CD4-positive, alpha-beta memory T cell (primary cell): ENCODE measurements around the gene PCSK6. TPM values are rescaled to one million over a fixed set of nuclear protein-coding genes. Genes with fewer than 3 reads are reported as not detected.

ENCODE experiments used
- CTCF ChIA-PET: fragments of 350-600 bp; sonication (Branson Sonifier 250); formaldehyde crosslinking; loops from one replicate; lab custom pipeline; 2021; ENCODE audit warnings: inconsistent platforms; ENCODE audit not compliant: partially characterized antibody; lab: Charles Lee
- POLR2A ChIA-PET: fragments of 350-600 bp; sonication (Branson Sonifier 250); formaldehyde crosslinking; loops from one replicate; lab custom pipeline; 2021; ENCODE audit not compliant: partially characterized antibody; lab: Charles Lee
- DNase-seq, 5 donors: peaks; one replicate each; pipeline versions ENCODE4 v3.0.0 to v3.0.0-alpha.2; 2020 to 2022; ENCODE audit warnings: mixed read lengths in 1 of 5
- H3K27ac ChIP-seq: one replicate; pipeline ENCODE4 v1.7.0; 2013; ENCODE audit warnings: low read depth, low read length
- H3K27me3 ChIP-seq: 2 replicates; pipeline ENCODE4 v1.7.0; 2013; ENCODE audit warnings: mild to moderate bottlenecking, low read length, moderate library complexity; ENCODE audit not compliant: insufficient read depth
- H3K36me3 ChIP-seq: 2 replicates; pipeline ENCODE4 v1.7.0; 2013; ENCODE audit warnings: mild to moderate bottlenecking, low read length, moderate library complexity; ENCODE audit not compliant: insufficient read depth
- H3K4me1 ChIP-seq: 2 replicates; pipeline ENCODE4 v1.7.0; 2013; ENCODE audit warnings: mild to moderate bottlenecking, low read length, moderate library complexity; ENCODE audit not compliant: insufficient read depth
- H3K4me3 ChIP-seq, 2 donors: one replicate each; pipeline ENCODE4 v1.7.0; 2013; ENCODE audit warnings: low read length in 2 of 2, mild to moderate bottlenecking in 1 of 2
- H3K9me3 ChIP-seq, 2 donors: one replicate each; pipeline ENCODE4 v1.7.0; 2013; ENCODE audit warnings: low read length in 2 of 2, control low read depth in 1 of 2; ENCODE audit not compliant: control insufficient read depth in 1 of 2
- H3K27ac Mint-ChIP-seq, 7 donors: one replicate each; pipeline ENCODE4 v1.8.0; 2020 to 2021; ENCODE audit warnings: mixed read lengths in 7 of 7, mild to moderate bottlenecking in 6 of 7, inconsistent platforms in 3 of 7, moderate library complexity in 3 of 7
- H3K27me3 Mint-ChIP-seq, 2 donors: one replicate each; pipeline ENCODE4 v1.8.0; 2020 to 2021; ENCODE audit warnings: mixed read lengths in 2 of 2
- H3K36me3 Mint-ChIP-seq, 2 donors: one replicate each; pipeline ENCODE4 v1.8.0; 2020 to 2021; ENCODE audit warnings: mixed read lengths in 2 of 2, inconsistent platforms in 1 of 2, mild to moderate bottlenecking in 1 of 2
- H3K4me1 Mint-ChIP-seq, 4 donors: one replicate each; pipeline ENCODE4 v1.8.0; 2020 to 2021; ENCODE audit warnings: mixed read lengths in 4 of 4, mild to moderate bottlenecking in 1 of 4
- H3K4me3 Mint-ChIP-seq, 8 donors: one replicate each; pipeline ENCODE4 v1.8.0; 2020 to 2021; ENCODE audit warnings: mixed read lengths in 8 of 8, mild to moderate bottlenecking in 7 of 8, moderate library complexity in 6 of 8, inconsistent platforms in 3 of 8
- H3K9me3 Mint-ChIP-seq, 8 donors: one replicate each; pipeline ENCODE4 v1.8.0; 2020 to 2021; ENCODE audit warnings: mixed read lengths in 8 of 8, mild to moderate bottlenecking in 5 of 8, inconsistent platforms in 3 of 8, moderate library complexity in 1 of 8
- intact Hi-C: fragments of 100-400 bp; cut with micrococcal nuclease; formaldehyde crosslinking; loops from one replicate; pipeline ENCODE4 v1.15.1; 2023
- polyA plus RNA-seq, 2 donors: library from polyadenylated mRNA; unstranded; fragments of 300-500 nt; fragmentation: Illumina TruSeq; gene quantifications; one replicate each; pipeline ENCODE4 v1.2.3, GENCODE V29; 2021
- total RNA-seq, 2 experiments: library from RNA; stranded (reverse); gene quantifications; one replicate each; pipeline ENCODE4 v1.2.3, GENCODE V29; 2021

Gene PCSK6
- total and polyA plus RNA-seq, 4 experiments from 2014 or later: 0.08 to 0.53 (median 0.32) TPM

DNA sequence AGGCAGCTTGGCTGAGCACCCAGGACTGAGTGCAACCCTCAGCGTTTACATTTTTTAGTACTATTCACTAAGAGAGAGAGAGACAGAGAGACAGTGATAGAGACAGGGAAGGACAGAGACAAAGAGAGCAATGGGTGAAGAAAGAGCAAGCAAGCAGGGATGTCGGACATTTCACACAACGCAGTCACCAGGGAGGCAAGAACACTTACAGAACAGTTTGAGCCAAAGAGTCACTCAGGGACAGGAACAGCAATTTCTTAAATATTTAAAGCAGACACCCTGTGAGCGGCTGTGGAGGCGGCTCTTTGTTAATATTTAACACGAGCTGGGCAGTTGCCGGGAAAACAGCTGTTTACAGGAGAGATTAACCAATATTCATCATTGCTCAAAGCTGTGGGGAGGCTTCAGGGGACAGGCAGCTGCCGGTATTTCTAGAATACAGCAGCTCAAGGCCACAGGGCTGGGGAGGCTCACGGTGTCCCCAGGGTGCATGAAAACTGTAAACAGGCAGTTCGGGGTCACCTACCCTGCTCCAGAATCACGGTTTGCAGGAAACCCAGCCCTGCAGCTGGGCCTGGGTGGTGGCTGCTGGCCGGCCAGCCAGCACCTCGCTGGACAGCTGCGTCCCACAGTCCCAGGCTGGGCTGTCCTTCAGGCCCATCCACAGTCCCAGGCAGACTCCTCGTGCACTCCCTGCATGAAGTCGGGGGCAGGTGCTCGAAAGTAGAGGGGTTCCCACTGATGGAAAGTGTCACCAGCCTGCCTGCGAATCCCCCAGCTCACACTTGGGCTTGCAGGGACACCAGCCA lies 38.8 kb upstream of the PCSK6 start:
- intact Hi-C loops: no loop called here
- H3K9me3 Mint-ChIP-seq: no peaks in the 10 kb centered on the region

DNA sequence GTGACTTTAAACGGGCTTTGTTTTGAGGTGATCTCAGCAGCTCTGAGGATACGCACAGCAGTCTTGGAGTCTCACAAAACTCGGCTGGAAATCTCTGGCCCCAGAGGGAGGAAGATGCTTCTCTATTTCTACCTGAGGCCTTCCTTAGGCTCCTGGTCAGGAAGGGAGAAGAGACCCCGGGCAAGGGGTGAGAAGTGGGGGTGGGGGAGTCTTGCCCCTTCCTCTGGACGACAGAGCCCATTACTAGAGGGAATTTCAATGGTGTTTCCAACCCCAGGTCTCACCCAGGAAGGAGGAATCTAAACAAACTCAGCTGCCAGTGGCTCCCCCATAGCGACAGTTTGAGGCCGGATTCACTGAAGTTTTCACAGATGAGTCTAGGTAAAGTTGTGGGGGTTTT lies 37.4 kb upstream of the PCSK6 start:
- H3K27me3 ChIP-seq: no peaks in the 10 kb centered on the region
- Mint-ChIP-seq H3K4me3 (no peak overlapping the region), H3K27ac (no peak overlapping the region), H3K9me3 (no peaks in the 10 kb centered on the region), H3K27me3 (peaks cover 8 to 11% of the 10 kb centered on the region in 2 donors), H3K36me3 (no peaks in the 10 kb centered on the region), H3K4me1 (peaks cover 0 to 3% (median 0%) of the 10 kb centered on the region in 4 donors)
- DNase-seq: no peak
- H3K27ac ChIP-seq: no peak overlapping the region
- intact Hi-C loops: no loop called here
- ChIA-PET CTCF (no interaction called here), POLR2A (no interaction called here)
- no peak overlapping the region for H3K4me3 ChIP-seq
- H3K9me3 ChIP-seq: no peaks in the 10 kb centered on the region
- no peaks in the 10 kb centered on the region for H3K36me3 ChIP-seq
- H3K4me1 ChIP-seq: no peaks in the 10 kb centered on the region

More for the DNA sequence above, 38.8 kb upstream of the PCSK6 start:
- Mint-ChIP-seq H3K4me1 (no peaks in the 10 kb centered on the region), H3K36me3 (no peaks in the 10 kb centered on the region), H3K27ac (peak overlapping the region in 1 of 7 donors; percentile 0), H3K4me3 (no peak overlapping the region), H3K27me3 (peaks cover 1 to 7% of the 10 kb centered on the region in 2 donors)
- Histone ChIP-seq H3K27me3 (no peaks in the 10 kb centered on the region), H3K27ac (no peak overlapping the region), H3K9me3 (no peaks in the 10 kb centered on the region), H3K4me3 (no peak overlapping the region), H3K4me1 (no peaks in the 10 kb centered on the region), H3K36me3 (no peaks in the 10 kb centered on the region)
- POLR2A ChIA-PET: no interaction called here
- DNase-seq: no peak
- CTCF ChIA-PET: no interaction called here

DNA sequence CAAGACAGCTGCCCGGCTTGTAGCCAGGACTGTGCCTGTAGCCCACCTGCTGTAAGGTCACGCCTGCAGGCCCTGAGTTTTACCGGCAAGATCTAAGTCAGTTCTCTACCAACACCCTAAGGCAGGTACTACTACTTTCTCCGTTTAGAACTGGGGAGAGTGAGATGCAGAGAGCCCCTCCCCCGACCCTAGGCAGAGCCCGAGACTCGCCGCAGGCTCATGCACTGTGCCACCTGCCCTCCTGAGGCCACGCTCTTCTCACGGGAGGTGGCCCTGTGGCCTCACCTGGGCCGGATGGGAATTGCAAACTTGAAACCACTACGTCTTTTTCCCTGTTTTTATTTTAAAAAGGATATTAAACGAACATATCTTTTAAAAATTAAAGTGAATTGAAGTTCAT lies 36.9 kb upstream of the PCSK6 start:
- no peak overlapping the region for H3K27ac Mint-ChIP-seq
- ChIA-PET CTCF (no interaction called here), POLR2A (no interaction called here)
- no peaks in the 10 kb centered on the region for H3K9me3 Mint-ChIP-seq
- Histone ChIP-seq H3K9me3 (no peaks in the 10 kb centered on the region), H3K27me3 (no peaks in the 10 kb centered on the region), H3K27ac (no peak overlapping the region), H3K36me3 (no peaks in the 10 kb centered on the region), H3K4me1 (no peaks in the 10 kb centered on the region), H3K4me3 (no peak overlapping the region)
- intact Hi-C loops: no loop called here
- no peak for DNase-seq
- H3K4me3 Mint-ChIP-seq: no peak overlapping the region
- H3K27me3 Mint-ChIP-seq: peaks cover 8 to 11% of the 10 kb centered on the region in 2 donors
- H3K36me3 Mint-ChIP-seq: no peaks in the 10 kb centered on the region
- peaks cover 0 to 7% (median 3%) of the 10 kb centered on the region in 4 donors for H3K4me1 Mint-ChIP-seq

DNA sequence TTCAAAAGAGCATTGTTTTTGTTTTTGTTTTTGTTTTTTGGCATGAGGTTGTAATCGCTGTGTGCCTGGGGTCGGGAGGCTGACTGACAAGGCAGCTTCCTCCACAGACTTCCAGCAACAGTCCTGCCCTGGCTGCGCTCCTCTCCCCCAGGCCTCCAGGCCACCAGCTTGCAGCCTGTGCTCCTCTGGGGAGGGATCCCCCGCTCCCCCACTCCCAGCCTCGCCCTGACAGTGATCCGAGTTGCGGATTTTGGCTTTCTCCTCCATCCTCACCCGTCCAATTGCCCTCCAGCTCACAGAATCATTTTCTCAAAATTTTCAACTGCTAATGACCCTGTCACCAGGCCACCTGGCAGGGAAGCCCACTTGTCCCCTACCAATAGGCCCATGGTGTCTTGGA lies 36.5 kb upstream of the PCSK6 start:
- H3K4me3 ChIP-seq: no peak overlapping the region
- no peak overlapping the region for H3K27ac ChIP-seq
- H3K4me1 ChIP-seq: no peaks in the 10 kb centered on the region
- Mint-ChIP-seq H3K36me3 (no peaks in the 10 kb centered on the region), H3K4me1 (peaks cover 0 to 7% (median 6%) of the 10 kb centered on the region in 4 donors), H3K4me3 (no peak overlapping the region), H3K9me3 (no peaks in the 10 kb centered on the region), H3K27ac (no peak overlapping the region), H3K27me3 (peaks cover 8 to 11% of the 10 kb centered on the region in 2 donors)
- ChIA-PET POLR2A (no interaction called here), CTCF (no interaction called here)
- no peak for DNase-seq
- no peaks in the 10 kb centered on the region for H3K9me3 ChIP-seq
- no peaks in the 10 kb centered on the region for H3K27me3 ChIP-seq
- no peaks in the 10 kb centered on the region for H3K36me3 ChIP-seq
- intact Hi-C loops: no loop called here

DNA sequence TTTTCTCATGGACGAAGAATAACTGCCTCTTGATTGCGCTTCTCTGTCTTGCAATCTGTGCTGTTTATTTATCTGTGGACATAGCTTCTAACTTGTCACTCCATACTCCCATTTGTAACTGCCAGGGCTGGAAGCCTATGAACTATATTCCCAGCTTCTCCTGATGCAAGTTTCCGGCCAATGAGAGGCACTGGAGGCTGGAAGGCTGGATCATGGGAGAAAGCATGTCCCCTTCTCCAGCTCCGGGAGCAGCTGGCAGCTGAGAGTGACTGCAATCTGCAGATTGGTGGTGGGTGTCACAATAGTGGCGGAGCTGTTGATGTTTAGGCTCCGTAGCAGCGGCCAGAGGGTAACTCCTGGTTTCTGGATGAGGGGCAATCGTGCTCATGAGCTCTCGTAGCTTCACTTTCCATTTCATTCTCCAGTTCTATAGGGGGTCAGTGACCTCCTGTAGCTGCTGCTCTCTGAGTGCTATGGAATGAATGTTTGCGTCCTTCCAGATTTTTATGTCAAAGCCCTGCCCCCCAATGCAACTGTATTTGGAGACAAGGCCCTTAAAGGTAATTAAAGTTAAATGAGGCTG lies 35.7 kb upstream of the PCSK6 start:
- intact Hi-C loops: no loop called here
- Mint-ChIP-seq H3K4me3 (no peak overlapping the region), H3K4me1 (peaks cover 0 to 7% (median 6%) of the 10 kb centered on the region in 4 donors), H3K27me3 (peaks cover 15 to 16% of the 10 kb centered on the region in 2 donors), H3K36me3 (no peaks in the 10 kb centered on the region), H3K9me3 (peaks cover 0 to 6% (median under 1%) of the 10 kb centered on the region in 8 donors), H3K27ac (no peak overlapping the region)
- no peaks in the 10 kb centered on the region for H3K36me3 ChIP-seq
- H3K9me3 ChIP-seq: no peaks in the 10 kb centered on the region
- POLR2A ChIA-PET: no interaction called here
- DNase-seq: no peak
- H3K4me3 ChIP-seq: no peak overlapping the region
- CTCF ChIA-PET: interaction anchor here (0.9 kb wide), 1 partner anchor 22 kb away, joined by 3 read pairs; no protein-coding TSS in a partner anchor
- no peaks in the 10 kb centered on the region for H3K4me1 ChIP-seq
- no peak overlapping the region for H3K27ac ChIP-seq
- no peaks in the 10 kb centered on the region for H3K27me3 ChIP-seq

DNA sequence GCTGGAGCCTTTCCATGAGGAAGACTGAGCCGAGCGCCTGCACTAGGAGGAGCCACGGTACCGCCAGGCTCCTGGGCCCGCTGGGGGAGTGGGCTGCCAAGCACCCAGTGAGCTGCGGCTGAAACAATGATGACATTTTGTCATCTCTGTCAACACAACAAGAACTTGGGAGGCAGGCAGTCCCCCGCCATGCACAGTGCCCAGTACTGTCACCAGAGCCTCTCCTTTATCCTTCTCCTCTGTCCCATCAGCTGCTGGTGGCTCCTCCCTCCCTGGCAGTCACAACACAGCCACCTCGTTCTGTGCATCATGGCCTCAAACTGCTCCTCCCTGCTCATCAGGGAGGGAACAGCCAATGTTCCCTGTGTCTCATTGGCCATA lies 34.0 kb upstream of the PCSK6 start:
- Histone ChIP-seq H3K27ac (no peak overlapping the region), H3K4me3 (no peak overlapping the region), H3K27me3 (no peaks in the 10 kb centered on the region), H3K4me1 (no peaks in the 10 kb centered on the region), H3K36me3 (no peaks in the 10 kb centered on the region), H3K9me3 (no peaks in the 10 kb centered on the region)
- intact Hi-C loops: no loop called here
- Mint-ChIP-seq H3K9me3 (peaks cover 3 to 20% (median 11%) of the 10 kb centered on the region in 8 donors), H3K27me3 (peaks cover 18 to 20% of the 10 kb centered on the region in 2 donors), H3K36me3 (peaks cover 0 to 2% of the 10 kb centered on the region in 2 donors), H3K27ac (no peak overlapping the region), H3K4me1 (peaks cover 0 to 7% (median 6%) of the 10 kb centered on the region in 4 donors), H3K4me3 (no peak overlapping the region)
- no peak for DNase-seq
- CTCF ChIA-PET: no interaction called here
- POLR2A ChIA-PET: no interaction called here

DNA sequence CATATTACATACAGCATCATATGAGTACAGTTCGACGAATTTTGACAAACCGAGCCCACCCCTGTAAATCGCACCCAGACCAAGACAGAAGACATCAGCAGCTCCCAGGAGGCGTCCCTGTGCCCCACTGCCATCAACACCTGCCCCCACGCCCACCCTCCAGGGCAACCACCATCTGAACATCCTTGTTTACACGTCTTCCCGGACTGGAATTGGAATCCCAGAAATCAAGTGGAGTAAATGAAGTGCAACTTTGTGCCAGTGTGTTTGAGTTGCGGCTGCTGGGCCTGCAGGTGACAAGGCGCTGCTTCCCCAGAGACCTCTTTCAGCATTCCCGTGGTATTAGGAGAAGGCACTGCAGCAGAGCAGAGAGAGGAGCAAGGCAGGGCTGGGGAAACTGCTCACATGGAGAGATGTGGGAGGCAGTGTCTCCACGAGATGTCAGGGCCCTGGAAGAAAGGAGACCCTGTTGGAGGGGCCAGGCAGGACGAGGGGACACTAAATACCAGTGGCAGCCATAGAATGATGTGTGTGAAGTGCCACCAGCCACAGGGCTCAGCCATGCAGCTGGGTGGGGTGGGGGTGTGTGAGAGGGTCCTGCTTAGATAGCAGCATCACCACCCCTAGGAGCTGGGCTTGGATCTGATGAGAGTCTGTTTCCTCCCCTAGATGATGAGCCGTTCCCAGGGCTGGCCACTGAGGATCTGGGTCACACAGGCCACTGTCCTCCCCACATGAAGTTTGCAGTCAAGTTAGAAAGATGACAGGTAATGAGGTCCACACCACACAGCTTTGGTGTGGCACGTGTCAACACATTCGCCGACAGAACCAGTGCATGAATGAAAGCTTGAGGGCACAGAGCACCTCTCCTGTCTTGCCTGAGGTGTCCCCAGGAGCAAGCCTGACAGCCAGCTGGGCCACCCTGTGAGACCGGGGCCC lies 33.4 kb upstream of the PCSK6 start:
- H3K27me3 ChIP-seq: no peaks in the 10 kb centered on the region
- Mint-ChIP-seq H3K4me1 (peaks cover 0 to 7% (median 6%) of the 10 kb centered on the region in 4 donors), H3K27ac (no peak overlapping the region), H3K4me3 (peak overlapping the region in 1 of 8 donors; percentile 63), H3K36me3 (peaks cover 0 to 2% of the 10 kb centered on the region in 2 donors), H3K27me3 (peaks cover 18 to 19% of the 10 kb centered on the region in 2 donors), H3K9me3 (peaks cover 4 to 27% (median 17%) of the 10 kb centered on the region in 8 donors)
- no peaks in the 10 kb centered on the region for H3K9me3 ChIP-seq
- ChIA-PET POLR2A (no interaction called here), CTCF (no interaction called here)
- no peak overlapping the region for H3K4me3 ChIP-seq
- H3K36me3 ChIP-seq: no peaks in the 10 kb centered on the region
- intact Hi-C loops: no loop called here
- no peak overlapping the region for H3K27ac ChIP-seq
- DNase-seq: no peak
- no peaks in the 10 kb centered on the region for H3K4me1 ChIP-seq
